ENCODE results near the gene CLMN. TPM values are rescaled to one million over a fixed set of nuclear protein-coding genes. Genes with fewer than 3 reads are reported as not detected.

Gene CLMN
- total and polyA plus RNA-seq, 9 of the 15 experiments (the other 6 are each of a cell fraction or from before 2014, with no cell fraction given): 0.01 to 0.18 (median 0.07) TPM; not detected in 4

DNA sequence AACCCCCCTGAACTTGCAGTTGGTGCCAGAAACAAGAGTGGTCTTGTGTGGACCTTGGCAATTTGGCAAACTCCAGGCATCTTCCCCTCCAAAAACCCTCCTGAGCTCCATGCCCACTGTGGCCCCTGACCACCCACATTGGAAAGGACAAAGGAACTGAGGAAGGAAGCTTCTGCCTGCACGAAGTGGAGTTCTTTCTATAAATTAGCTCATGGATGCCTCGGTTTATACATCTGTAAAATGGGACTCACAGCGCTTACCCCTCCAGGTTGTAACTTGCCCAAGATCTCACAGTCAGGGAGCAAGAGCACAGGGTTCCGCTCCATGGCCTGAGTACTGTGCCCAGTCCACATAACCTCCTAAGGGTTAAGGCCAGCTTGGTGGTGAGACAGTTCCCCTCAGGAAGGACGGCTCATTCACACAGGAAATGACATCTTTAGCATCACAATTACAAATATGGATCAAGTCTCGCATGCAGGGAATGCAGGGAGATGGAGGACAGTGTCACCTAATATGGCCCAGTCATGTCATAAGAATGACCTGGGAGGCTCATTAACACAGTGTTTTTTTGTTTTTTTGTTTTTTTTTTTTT lies 66.6 kb downstream of the CLMN start:
- H3K27me3 ChIP-seq (ENCODE audit: control insufficient read depth in 2 of 2, insufficient read depth in 2 of 2, low read length in 2 of 2): peaks cover 2 to 30% of the 10 kb centered on the region in 2 experiments; a peak in 2 of 5 replicates
- H3K36me3 ChIP-seq (ENCODE audit: control insufficient read depth, insufficient read depth, low read length): no peaks in the 10 kb centered on the region
- BruUV-seq (replicated peaks): no TSS peak
- H3K9me1 ChIP-seq (ENCODE audit: control insufficient read depth, insufficient read depth, low read length): no peaks in the 10 kb centered on the region
- no peak overlapping the region for H2AFZ ChIP-seq (ENCODE audit: low read depth, low read length)
- 0% methylated on average over 5 of the region's 6 CpGs for WGBS (ENCODE audit: insufficient coverage, low coverage, missing lambda C conversion rate)
- TF ChIP-seq ZNF277 (CRISPR knock-in tag; IDR thresholded peaks at IDR 0.05; ENCODE audit: borderline replicate concordance) (no peak), RBM14 (IDR thresholded peaks at IDR 0.05; ENCODE audit: borderline replicate concordance, insufficient read depth, low read depth, low read length) (no peak), ZFX (CRISPR knock-in tag; IDR thresholded peaks at IDR 0.05) (no peak), POLR2G (IDR thresholded peaks at IDR 0.05; ENCODE audit: low read depth, low read length) (no peak), NBN (IDR thresholded peaks at IDR 0.05; ENCODE audit: low read depth) (no peak), STAT5B (CRISPR knock-in tag; IDR thresholded peaks at IDR 0.05) (no peak), ZNF217 (CRISPR knock-in tag; IDR thresholded peaks at IDR 0.05) (no peak), ETV6 (IDR thresholded peaks at IDR 0.05; ENCODE audit: borderline replicate concordance in 1 of 2, low read depth in 2 of 2, low read length in 1 of 2) (no peak), ETV6 (CRISPR knock-in tag; IDR thresholded peaks at IDR 0.05; ENCODE audit: borderline replicate concordance) (no peak), ZC3H4 (CRISPR knock-in tag; IDR thresholded peaks at IDR 0.05; ENCODE audit: borderline replicate concordance) (no peak)
- no peaks in the 10 kb centered on the region for H3K4me1 ChIP-seq (replicated peaks in 1 of 2; ENCODE audit: control insufficient read depth in 2 of 2, insufficient read depth in 2 of 2, low read length in 2 of 2)
- H3K27ac ChIP-seq (ENCODE audit: extremely low read depth, low read depth, low read length): no peak overlapping the region
- FAIRE-seq (no peak), ATAC-seq (no peak), DNase-seq (ENCODE audit: extremely low read depth in 1 of 4, low spot score in 3 of 4) (no peak)
- ChIA-PET POLR2A (no interaction called here), CTCF (ENCODE audit: low intra/inter-chr PET ratio) (no interaction called here)
- no peaks in the 10 kb centered on the region for H4K20me1 ChIP-seq (replicated peaks; ENCODE audit: control insufficient read depth, insufficient read depth, low read length)
- no peaks in the 10 kb centered on the region for H3K9me3 ChIP-seq (replicated peaks; ENCODE audit: control insufficient read depth, insufficient read depth, low read depth, low read length)
- no peak overlapping the region for H3K9ac ChIP-seq (ENCODE audit: insufficient read depth in 1 of 2, low read depth in 2 of 2, low read length in 2 of 2)
- no peak overlapping the region for H3K4me3 ChIP-seq
- in situ Hi-C loops (cut with MboI) (no loop called here), intact Hi-C loops (cut with micrococcal nuclease) (no loop called here)
- H3K79me2 ChIP-seq (ENCODE audit: control insufficient read depth, insufficient read depth, low read length): no peaks in the 10 kb centered on the region
- H3K4me2 ChIP-seq (ENCODE audit: insufficient read depth, low read length): no peak overlapping the region

Measured in K562 (cell line).